T-cell (primary cell): ENCODE data around the gene ZNF423. TPM values are rescaled to one million over a fixed set of nuclear protein-coding genes. Genes with fewer than 3 reads are reported as not detected.

ENCODE experiments used
- ATAC-seq, 4 experiments: fragments of 200-7000 bp in 3 of 4; fragments of 150-1000 bp in 1 of 4; cut with Tn5 transposase; replicated peaks in 1 of 4; 1 replicate in 3 of 4; 2 replicates in 1 of 4; pipeline ENCODE4 v1.10.0; 2021; ENCODE audit warnings: moderate library complexity in 3 of 4, mild to moderate bottlenecking in 2 of 4, moderate number of reproducible peaks in 1 of 4
- CTCF ChIA-PET, 2 donors: fragments of 300-600 bp; sonication (Branson Sonifier 250); formaldehyde crosslinking; loops; one replicate each; lab custom pipeline; 2022; ENCODE audit warnings: antibody characterized with exemption in 2 of 2; lab: Charles Lee
- POLR2A ChIA-PET, 2 donors: fragments of 300-600 bp; sonication (Branson Sonifier 250); formaldehyde crosslinking; loops; one replicate each; lab custom pipeline; 2022; ENCODE audit warnings: antibody characterized with exemption in 2 of 2; lab: Charles Lee
- DNase-seq, 35 experiments: peaks; one replicate each; pipeline versions ENCODE4 v3.0.0 to v3.0.0-alpha.2; 2013 to 2023
- H3K27ac ChIP-seq: one replicate; pipeline ENCODE4 v1.5.1; 2013; ENCODE audit warnings: low read length
- H3K27me3 ChIP-seq, 2 experiments: replicated peaks in 1 of 2; 1 replicate in 1 of 2; 2 replicates in 1 of 2; pipeline versions ENCODE4 v1.6.1 to v1.7.0; 2013; ENCODE audit warnings: low read length in 1 of 2, mixed read lengths in 1 of 2; ENCODE audit not compliant: control insufficient read depth in 2 of 2, insufficient read depth in 2 of 2; ENCODE audit errors: extremely low read depth in 1 of 2
- H3K36me3 ChIP-seq, 2 donors: 1 replicate in 1 of 2; 2 replicates in 1 of 2; pipeline versions ENCODE4 v1.6.1 to v1.7.0; 2013; ENCODE audit warnings: low read length in 1 of 2; ENCODE audit not compliant: control insufficient read depth in 2 of 2, insufficient read depth in 1 of 2; ENCODE audit errors: extremely low read depth in 1 of 2
- H3K4me1 ChIP-seq, 2 experiments: 1 replicate in 1 of 2; 2 replicates in 1 of 2; pipeline versions ENCODE4 v1.6.1 to v1.7.0; 2013; ENCODE audit warnings: low read length in 2 of 2, mixed read lengths in 1 of 2; ENCODE audit not compliant: insufficient read depth in 2 of 2, control insufficient read depth in 1 of 2; ENCODE audit errors: extremely low read depth in 1 of 2
- H3K4me3 ChIP-seq, 2 donors: 1 replicate in 1 of 2; 2 replicates in 1 of 2; pipeline versions ENCODE4 v1.5.1 to v1.7.0; 2013; ENCODE audit warnings: mild to moderate bottlenecking in 2 of 2, low read length in 1 of 2, moderate library complexity in 1 of 2; ENCODE audit not compliant: control insufficient read depth in 1 of 2; ENCODE audit errors: extremely low read depth in 1 of 2
- H3K9me3 ChIP-seq: 2 replicates; pipeline ENCODE4 v1.7.0; 2013
- H3K27ac Mint-ChIP-seq, 2 donors: one replicate each; pipeline ENCODE4 v1.8.0; 2020 to 2021; ENCODE audit warnings: mild to moderate bottlenecking in 2 of 2, mixed read lengths in 2 of 2
- H3K27me3 Mint-ChIP-seq, 2 donors: one replicate each; pipeline ENCODE4 v1.8.0; 2021 to 2022; ENCODE audit warnings: mixed read lengths in 2 of 2
- H3K36me3 Mint-ChIP-seq: one replicate; pipeline ENCODE4 v1.8.0; 2021; ENCODE audit warnings: mixed read lengths
- H3K4me1 Mint-ChIP-seq, 3 donors: one replicate each; pipeline ENCODE4 v1.8.0; 2020 to 2022; ENCODE audit warnings: mixed read lengths in 3 of 3, mild to moderate bottlenecking in 1 of 3
- H3K4me3 Mint-ChIP-seq, 3 donors: one replicate each; pipeline ENCODE4 v1.8.0; 2020 to 2022; ENCODE audit warnings: mild to moderate bottlenecking in 3 of 3, mixed read lengths in 3 of 3, moderate library complexity in 3 of 3
- H3K9me3 Mint-ChIP-seq, 3 donors: one replicate each; pipeline ENCODE4 v1.8.0; 2020 to 2022; ENCODE audit warnings: mixed read lengths in 3 of 3
- WGBS: methylation state at CpG from one replicate; pipeline ENCODE4 v1.1.5; 2013; ENCODE audit warnings: missing lambda C conversion rate; ENCODE audit not compliant: insufficient coverage; 5-methylcytosine and 5-hydroxymethylcytosine counted together
- total RNA-seq, 35 experiments: library from RNA in 6 of 35; stranded (reverse) in 6 of 35; fragments of 120-200 nt in 1 of 35; gene quantifications; one replicate each; pipeline versions ENCODE4 v1.2.1 to v1.2.4 and lab custom pipeline; 2013 to 2026

ZNF423 gene
- total RNA-seq, 5 donors from 2014 or later (not counting 1 experiment from before 2014, with no cell fraction given), result 0.07 to 0.12 TPM; not detected in 3

- ATAC-seq, result no peak
- Mint-ChIP-seq H3K27ac (no peak overlapping the region), H3K27me3 (no peaks in the 10 kb centered on the region)
Observed at GRCh38 chr16:49519008-49519656, 336.8 kb downstream of the ZNF423 start.

GRCh38 chr16:49516382-49517036 is 339.4 kb downstream of the ZNF423 start:
- WGBS, result 91% methylated on average over 6 of the region's 8 CpGs
- ChIA-PET POLR2A (no interaction called here), CTCF (no interaction called here)
- Histone ChIP-seq H3K27ac (no peak overlapping the region), H3K36me3 (no peaks in the 10 kb centered on the region), H3K4me3 (no peak overlapping the region), H3K4me1 (no peaks in the 10 kb centered on the region), H3K27me3 (peaks cover 0 to 4% of the 10 kb centered on the region in 2 experiments), H3K9me3 (no peaks in the 10 kb centered on the region)
- no peaks in the 10 kb centered on the region for H3K9me3 Mint-ChIP-seq
- no peaks in the 10 kb centered on the region for H3K36me3 Mint-ChIP-seq
- H3K27me3 Mint-ChIP-seq, result no peaks in the 10 kb centered on the region
- no peaks in the 10 kb centered on the region for H3K4me1 Mint-ChIP-seq
- no peak for ATAC-seq
- no peak overlapping the region for H3K27ac Mint-ChIP-seq
- no peak for DNase-seq
- no peak overlapping the region for H3K4me3 Mint-ChIP-seq

More at GRCh38 chr16:49519008-49519656, 336.8 kb downstream of the ZNF423 start:
- ChIA-PET CTCF (no interaction called here), POLR2A (no interaction called here)
- H3K27ac ChIP-seq, result no peak overlapping the region
- no peak for DNase-seq
- H3K4me3 ChIP-seq, result no peak overlapping the region
- H3K9me3 ChIP-seq, result no peaks in the 10 kb centered on the region
- no peaks in the 10 kb centered on the region for H3K9me3 Mint-ChIP-seq
- H3K27me3 ChIP-seq, result peaks cover 0 to 10% of the 10 kb centered on the region in 2 experiments
- H3K4me3 Mint-ChIP-seq, result no peak overlapping the region
- no peaks in the 10 kb centered on the region for H3K36me3 Mint-ChIP-seq
- H3K4me1 ChIP-seq, result peaks cover 0 to under 1% of the 10 kb centered on the region in 2 experiments
- no CpG with 5 or more reads among the region's 7 CpGs for WGBS
- H3K4me1 Mint-ChIP-seq, result no peaks in the 10 kb centered on the region
- H3K36me3 ChIP-seq, result no peaks in the 10 kb centered on the region

- Histone ChIP-seq H3K36me3 (no peaks in the 10 kb centered on the region), H3K4me1 (no peaks in the 10 kb centered on the region), H3K27me3 (peaks cover 0 to 4% of the 10 kb centered on the region in 2 experiments), H3K27ac (no peak overlapping the region), H3K9me3 (no peaks in the 10 kb centered on the region), H3K4me3 (no peak overlapping the region)
- DNase-seq, result no peak
- Mint-ChIP-seq H3K27ac (no peak overlapping the region), H3K36me3 (no peaks in the 10 kb centered on the region), H3K4me1 (no peaks in the 10 kb centered on the region), H3K9me3 (no peaks in the 10 kb centered on the region), H3K27me3 (no peaks in the 10 kb centered on the region), H3K4me3 (no peak overlapping the region)
- 85% methylated on average over 5 of the region's 12 CpGs for WGBS
- CTCF ChIA-PET, result no interaction called here
- POLR2A ChIA-PET, result no interaction called here
- ATAC-seq, result no peak
Observed at GRCh38 chr16:49515861-49516260, 340.1 kb downstream of the ZNF423 start.

GRCh38 chr16:49515016-49515565 is 340.8 kb downstream of the ZNF423 start:
- WGBS, result 87% methylated on average over 8 of the region's 11 CpGs
- no peak overlapping the region for H3K27ac Mint-ChIP-seq
- POLR2A ChIA-PET, result no interaction called here

GRCh38 chr16:49514073-49514980 is 341.6 kb downstream of the ZNF423 start:
- no peaks in the 10 kb centered on the region for H3K36me3 Mint-ChIP-seq
- DNase-seq (no peak), ATAC-seq (no peak)
- H3K27ac ChIP-seq, result no peak overlapping the region
- H3K27ac Mint-ChIP-seq, result no peak overlapping the region
- no peak overlapping the region for H3K4me3 ChIP-seq
- WGBS, result 89% methylated on average over 21 of the region's 24 CpGs
- H3K9me3 Mint-ChIP-seq, result no peaks in the 10 kb centered on the region
- H3K4me1 ChIP-seq, result no peaks in the 10 kb centered on the region
- no peak overlapping the region for H3K4me3 Mint-ChIP-seq
- H3K9me3 ChIP-seq, result no peaks in the 10 kb centered on the region
- H3K36me3 ChIP-seq, result no peaks in the 10 kb centered on the region
- no peaks in the 10 kb centered on the region for H3K27me3 Mint-ChIP-seq
- ChIA-PET CTCF (no interaction called here), POLR2A (no interaction called here)
- no peaks in the 10 kb centered on the region for H3K4me1 Mint-ChIP-seq
- H3K27me3 ChIP-seq, result peaks cover 0 to 5% of the 10 kb centered on the region in 2 experiments

More at GRCh38 chr16:49515016-49515565, 340.8 kb downstream of the ZNF423 start:
- no peaks in the 10 kb centered on the region for H3K36me3 Mint-ChIP-seq
- H3K9me3 Mint-ChIP-seq, result no peaks in the 10 kb centered on the region
- Histone ChIP-seq H3K27me3 (peaks cover 0 to 5% of the 10 kb centered on the region in 2 experiments), H3K4me1 (no peaks in the 10 kb centered on the region), H3K4me3 (no peak overlapping the region), H3K36me3 (no peaks in the 10 kb centered on the region), H3K27ac (no peak overlapping the region), H3K9me3 (no peaks in the 10 kb centered on the region)
- no peak overlapping the region for H3K4me3 Mint-ChIP-seq
- DNase-seq (no peak), ATAC-seq (no peak)
- CTCF ChIA-PET, result no interaction called here
- H3K27me3 Mint-ChIP-seq, result no peaks in the 10 kb centered on the region
- no peaks in the 10 kb centered on the region for H3K4me1 Mint-ChIP-seq

GRCh38 chr16:49513040-49513439 is 342.9 kb downstream of the ZNF423 start:
- DNase-seq (no peak), ATAC-seq (no peak)
- Mint-ChIP-seq H3K27ac (no peak overlapping the region), H3K27me3 (no peaks in the 10 kb centered on the region), H3K4me3 (no peak overlapping the region), H3K4me1 (no peaks in the 10 kb centered on the region), H3K36me3 (no peaks in the 10 kb centered on the region), H3K9me3 (no peaks in the 10 kb centered on the region)
- Histone ChIP-seq H3K9me3 (no peaks in the 10 kb centered on the region), H3K4me3 (no peak overlapping the region), H3K27ac (no peak overlapping the region), H3K4me1 (no peaks in the 10 kb centered on the region), H3K36me3 (no peaks in the 10 kb centered on the region), H3K27me3 (peaks cover 0 to 5% of the 10 kb centered on the region in 2 experiments)
- 86% methylated on average over 4 of the region's 7 CpGs for WGBS
- ChIA-PET POLR2A (no interaction called here), CTCF (no interaction called here)
